Hepatocyte (in vitro differentiated cells): ENCODE data around the gene TRIM39. TPM values are rescaled to one million over a fixed set of nuclear protein-coding genes. Genes with fewer than 3 reads are reported as not detected.

Experiments
- DNase-seq: peaks from one replicate; pipeline ENCODE4 v3.0.0-alpha.2; 2016; ENCODE audit warnings: low spot score
- H2AFZ ChIP-seq: fragments of 200-600 bp; sonication (generic); 2 replicates; pipeline ENCODE4 v1.6.0; 2016; ENCODE audit warnings: antibody characterized with exemption, mild to moderate bottlenecking
- H3K27ac ChIP-seq: fragments of 200-600 bp; sonication (generic); 2 replicates; pipeline ENCODE4 v1.5.1; 2016; ENCODE audit warnings: mild to moderate bottlenecking
- H3K27me3 ChIP-seq: fragments of 200-600 bp; sonication (generic); 2 replicates; pipeline ENCODE4 v1.6.1; 2016
- H3K36me3 ChIP-seq: fragments of 200-600 bp; sonication (generic); replicated peaks from 2 replicates; pipeline ENCODE4 v1.5.1; 2016; ENCODE audit warnings: low read depth; ENCODE audit not compliant: insufficient read depth
- H3K4me1 ChIP-seq: fragments of 200-600 bp; sonication (generic); 2 replicates; pipeline ENCODE4 v1.5.1; 2016; ENCODE audit warnings: mild to moderate bottlenecking, moderate library complexity; ENCODE audit not compliant: insufficient read depth
- H3K4me2 ChIP-seq: fragments of 200-600 bp; sonication (generic); 2 replicates; pipeline ENCODE4 v1.6.0; 2016
- H3K4me3 ChIP-seq: fragments of 200-600 bp; sonication (generic); 2 replicates; pipeline ENCODE4 v1.5.1; 2016; ENCODE audit warnings: mild to moderate bottlenecking
- H3K79me2 ChIP-seq: fragments of 200-600 bp; sonication (generic); 2 replicates; pipeline ENCODE4 v1.6.0; 2017; ENCODE audit warnings: mild to moderate bottlenecking
- H3K9me2 ChIP-seq: fragments of 200-600 bp; sonication (generic); replicated peaks from 2 replicates; pipeline ENCODE4 v1.6.0; 2017; ENCODE audit warnings: mild to moderate bottlenecking; ENCODE audit not compliant: insufficient read depth
- H3K9me3 ChIP-seq: fragments of 200-600 bp; sonication (generic); 2 replicates; pipeline ENCODE4 v1.5.1; 2016; ENCODE audit warnings: low read depth, mild to moderate bottlenecking
- H4K20me1 ChIP-seq: fragments of 200-600 bp; sonication (generic); 2 replicates; pipeline ENCODE4 v1.6.0; 2016; ENCODE audit warnings: mild to moderate bottlenecking; ENCODE audit not compliant: insufficient read depth, poor library complexity, severe bottlenecking
- CTCF ChIP-seq: fragments of 200-600 bp; sonication (generic); IDR thresholded peaks from 2 replicates; pipeline ENCODE4 v1.5.1; 2016; ENCODE audit warnings: antibody characterized with exemption, mild to moderate bottlenecking; ENCODE audit not compliant: poor library complexity
- EZH2 ChIP-seq: fragments of 200-600 bp; sonication (generic); IDR thresholded peaks from 2 replicates; pipeline ENCODE4 v1.6.1; 2016; ENCODE audit warnings: antibody characterized with exemption, mild to moderate bottlenecking, borderline replicate concordance
- EZH2phosphoT487 ChIP-seq: fragments of 200-600 bp; sonication (generic); IDR thresholded peaks from one replicate; pipeline ENCODE4 v1.6.1; 2018; ENCODE audit warnings: antibody characterized with exemption, mild to moderate bottlenecking, low read depth, moderate library complexity; ENCODE audit not compliant: unreplicated experiment, severe bottlenecking
- whole genome bisulfite sequencing: methylation state at CpG from one replicate; pipeline ENCODE4 v1.1.6; 2016; ENCODE audit warnings: low lambda C conversion rate; ENCODE audit errors: missing lambda C conversion rate; 5-methylcytosine and 5-hydroxymethylcytosine counted together
- polyA plus RNA-seq: library from polyadenylated mRNA; unstranded; fragments of >200 nt; fragmentation: Nextera tagmentation; extraction: Ambion mirVana; gene quantifications from 2 replicates; pipeline ENCODE4 v1.2.1, GENCODE V29; 2016
- small RNA-seq: library from RNA; depleted of rRNA; stranded (forward); fragments of <200 nt; gene quantifications from one replicate; pipeline ENCODE3, GENCODE V24; 2014
- total RNA-seq: library from RNA; depleted of rRNA; stranded (reverse); fragments of >200 nt; gene quantifications from 2 replicates; pipeline ENCODE4 v1.2.3, GENCODE V29; 2014

TRIM39 gene
- total and polyA plus RNA-seq, 2 experiments from 2014 or later, result 7.8 to 8.8 TPM

- no peaks in the 10 kb centered on the region for H3K36me3 ChIP-seq
- TF ChIP-seq EZH2, result no peak
- WGBS, result 0% methylated on average over 1 of the region's 1 CpG
- H3K4me3 ChIP-seq, result no peak overlapping the region
- H4K20me1 ChIP-seq, result no peaks in the 10 kb centered on the region
- no peak overlapping the region for H3K27ac ChIP-seq
- DNase-seq, result peak; percentile 69
- no peak overlapping the region for H3K4me2 ChIP-seq
- H3K27me3 ChIP-seq, result peaks cover 15% of the 10 kb centered on the region
- no peaks in the 10 kb centered on the region for H3K9me3 ChIP-seq
- H3K79me2 ChIP-seq, result no peaks in the 10 kb centered on the region
- H3K4me1 ChIP-seq, result no peaks in the 10 kb centered on the region
- H2AFZ ChIP-seq, result no peak overlapping the region
- H3K9me2 ChIP-seq, result no peaks in the 10 kb centered on the region
Observed at GRCh38 chr6:30378290-30378937, 51.7 kb downstream of the TRIM39 start.

- no peaks in the 10 kb centered on the region for H3K4me1 ChIP-seq
- no peaks in the 10 kb centered on the region for H3K36me3 ChIP-seq
- peaks cover 20% of the 10 kb centered on the region for H3K27me3 ChIP-seq
- H3K4me2 ChIP-seq, result no peak overlapping the region
- H3K79me2 ChIP-seq, result no peaks in the 10 kb centered on the region
- no peaks in the 10 kb centered on the region for H3K9me2 ChIP-seq
- WGBS, result 54% methylated on average over 5 of the region's 5 CpGs
- H3K27ac ChIP-seq, result no peak overlapping the region
- H3K9me3 ChIP-seq, result no peaks in the 10 kb centered on the region
- TF ChIP-seq EZH2phosphoT487 (no peak), CTCF (no peak), EZH2 (no peak)
- no peak for DNase-seq
- H2AFZ ChIP-seq, result no peak overlapping the region
- H3K4me3 ChIP-seq, result no peak overlapping the region
- no peaks in the 10 kb centered on the region for H4K20me1 ChIP-seq
Observed at GRCh38 chr6:30380464-30380863, 53.7 kb downstream of the TRIM39 start.

GRCh38 chr6:30386166-30386565 is 59.4 kb downstream of the TRIM39 start:
- no peak for DNase-seq
- no peaks in the 10 kb centered on the region for H3K9me2 ChIP-seq
- WGBS, result 58% methylated on average over 3 of the region's 3 CpGs
- H2AFZ ChIP-seq, result no peak overlapping the region
- TF ChIP-seq EZH2 (no peak), CTCF (no peak), EZH2phosphoT487 (no peak)
- H3K9me3 ChIP-seq, result no peaks in the 10 kb centered on the region
- no peaks in the 10 kb centered on the region for H3K79me2 ChIP-seq
- H3K27me3 ChIP-seq, result peaks cover 50% of the 10 kb centered on the region
- H3K27ac ChIP-seq, result no peak overlapping the region
- H3K4me1 ChIP-seq, result no peaks in the 10 kb centered on the region
- H3K4me3 ChIP-seq, result no peak overlapping the region
- H4K20me1 ChIP-seq, result no peaks in the 10 kb centered on the region
- no peak overlapping the region for H3K4me2 ChIP-seq
- H3K36me3 ChIP-seq, result no peaks in the 10 kb centered on the region

GRCh38 chr6:30391240-30391639 is 64.5 kb downstream of the TRIM39 start:
- H3K4me1 ChIP-seq, result no peaks in the 10 kb centered on the region
- H4K20me1 ChIP-seq, result no peaks in the 10 kb centered on the region
- WGBS, result 69% methylated on average over 3 of the region's 3 CpGs
- no peak for DNase-seq
- no peaks in the 10 kb centered on the region for H3K9me3 ChIP-seq
- H3K36me3 ChIP-seq, result no peaks in the 10 kb centered on the region
- peaks cover 69% of the 10 kb centered on the region for H3K27me3 ChIP-seq
- H3K4me2 ChIP-seq, result no peak overlapping the region
- no peaks in the 10 kb centered on the region for H3K79me2 ChIP-seq
- no peaks in the 10 kb centered on the region for H3K9me2 ChIP-seq
- no peak overlapping the region for H3K27ac ChIP-seq
- no peak overlapping the region for H2AFZ ChIP-seq
- TF ChIP-seq CTCF, result no peak
- TF ChIP-seq EZH2phosphoT487, result no peak
- TF ChIP-seq EZH2, result no peak
- no peak overlapping the region for H3K4me3 ChIP-seq

Small RNA genes within 50 kb of the gene (small RNA-seq; reads per million reads assigned to genes)
- not detected for gene HLA-N

Other genes starting within 250 kb of the TRIM39 start
- 6.3 and 7.7 TPM in 2 replicates for gene TRIM31, start 213.8 kb upstream of the TRIM39 start, total RNA-seq
- 5.0 and 10.1 TPM in 2 replicates for gene TRIM31, start 213.8 kb upstream of the TRIM39 start, polyA plus RNA-seq
- gene TRIM40, start 190.8 kb upstream of the TRIM39 start, total RNA-seq, result 0.40 and 1.0 TPM in 2 replicates
- 0.34 and 2.2 TPM in 2 replicates for gene TRIM40, start 190.8 kb upstream of the TRIM39 start, polyA plus RNA-seq
- gene TRIM10, start 165.7 kb upstream of the TRIM39 start, total RNA-seq, result 0.12 and 0.27 TPM in 2 replicates
- 0.16 and 1.1 TPM in 2 replicates for gene TRIM10, start 165.7 kb upstream of the TRIM39 start, polyA plus RNA-seq
- 2.6 and 3.6 TPM in 2 replicates for gene TRIM15, start 163.4 kb upstream of the TRIM39 start, total RNA-seq
- 1.2 and 1.5 TPM in 2 replicates for gene TRIM15, start 163.4 kb upstream of the TRIM39 start, polyA plus RNA-seq
- gene TRIM26, start 113.5 kb upstream of the TRIM39 start, total RNA-seq, result 37.2 and 42.3 TPM in 2 replicates
- gene TRIM26, start 113.5 kb upstream of the TRIM39 start, polyA plus RNA-seq, result 27.2 and 29.3 TPM in 2 replicates
- 40.8 and 41.6 TPM in 2 replicates for gene RPP21, start 18.2 kb downstream of the TRIM39 start, total RNA-seq
- 80.8 and 87.2 TPM in 2 replicates for gene RPP21, start 18.2 kb downstream of the TRIM39 start, polyA plus RNA-seq
- gene HLA-E, start 162.6 kb downstream of the TRIM39 start, total RNA-seq, result 155 and 158 TPM in 2 replicates
- 141 and 163 TPM in 2 replicates for gene HLA-E, start 162.6 kb downstream of the TRIM39 start, polyA plus RNA-seq
- 29.5 and 33.2 TPM in 2 replicates for gene GNL1, start 229.6 kb downstream of the TRIM39 start, total RNA-seq
- 81.1 and 101 TPM in 2 replicates for gene GNL1, start 229.6 kb downstream of the TRIM39 start, polyA plus RNA-seq
- gene PRR3, start 230.4 kb downstream of the TRIM39 start, total RNA-seq, result 10.1 and 10.8 TPM in 2 replicates
- gene PRR3, start 230.4 kb downstream of the TRIM39 start, polyA plus RNA-seq, result 7.8 and 9.3 TPM in 2 replicates
- gene ABCF1, start 244.5 kb downstream of the TRIM39 start, total RNA-seq, result 36.5 and 44.1 TPM in 2 replicates
- 62.0 and 71.3 TPM in 2 replicates for gene ABCF1, start 244.5 kb downstream of the TRIM39 start, polyA plus RNA-seq